ENCODE results near the gene RELN.

Gene RELN

DNA sequence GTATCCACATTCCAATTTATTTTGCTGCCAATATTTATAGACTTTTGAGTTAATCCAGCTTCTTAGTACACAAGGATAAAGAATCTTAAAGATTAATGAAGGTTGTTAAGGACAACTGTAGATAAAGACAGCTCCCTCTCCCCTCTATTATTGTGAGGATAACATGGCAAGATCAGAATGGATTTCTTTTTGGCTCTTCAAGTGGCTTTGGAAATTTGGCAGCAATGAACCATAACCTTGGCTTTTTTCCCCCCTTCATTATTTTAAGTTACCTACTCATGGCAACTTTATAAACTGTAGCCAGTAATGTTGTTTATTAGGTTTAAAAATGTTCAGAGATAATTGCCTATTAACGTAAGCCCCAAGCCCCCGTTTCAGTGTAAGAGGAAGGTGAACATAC, 412.4 kb downstream of the RELN start (continued):
- TF ChIP-seq ZNF366 (tag by site-specific recombination; conservative IDR thresholded peaks at IDR 0.05) (no peak), ZNF423 (tag by site-specific recombination; IDR thresholded peaks at IDR 0.05) (no peak), ZBTB7A (tag by site-specific recombination; IDR thresholded peaks at IDR 0.05; ENCODE audit: low read depth) (no peak), ZSCAN16 (tag by site-specific recombination; IDR thresholded peaks at IDR 0.05) (no peak)

- H3K4me1 ChIP-seq (ENCODE audit: control insufficient read depth, insufficient read depth, low read length): no peaks in the 10 kb centered on the region
Measured at GRCh38 chr7:103576641-103577040, 412.8 kb downstream of the RELN start.

More at GRCh38 chr7:103576641-103577040, 412.8 kb downstream of the RELN start:
- no peak for TF ChIP-seq PBX3 (CRISPR knock-in tag; IDR thresholded peaks at IDR 0.05)
- no peak for TF ChIP-seq ZNF621 (tag by site-specific recombination; IDR thresholded peaks at IDR 0.05)
- no peak for TF ChIP-seq ZNF514 (tag by site-specific recombination; IDR thresholded peaks at IDR 0.05)
- TF ChIP-seq, protein P1, sequence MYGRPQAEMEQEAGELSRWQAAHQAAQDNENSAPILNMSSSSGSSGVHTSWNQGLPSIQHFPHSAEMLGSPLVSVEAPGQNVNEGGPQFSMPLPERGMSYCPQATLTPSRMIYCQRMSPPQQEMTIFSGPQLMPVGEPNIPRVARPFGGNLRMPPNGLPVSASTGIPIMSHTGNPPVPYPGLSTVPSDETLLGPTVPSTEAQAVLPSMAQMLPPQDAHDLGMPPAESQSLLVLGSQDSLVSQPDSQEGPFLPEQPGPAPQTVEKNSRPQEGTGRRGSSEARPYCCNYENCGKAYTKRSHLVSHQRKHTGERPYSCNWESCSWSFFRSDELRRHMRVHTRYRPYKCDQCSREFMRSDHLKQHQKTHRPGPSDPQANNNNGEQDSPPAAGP (tag by site-specific recombination; IDR thresholded peaks at IDR 0.05): no peak
- TF ChIP-seq ZNF398 (tag by site-specific recombination; IDR thresholded peaks at IDR 0.05): no peak
- no peak for TF ChIP-seq ZNF37A (tag by site-specific recombination; IDR thresholded peaks at IDR 0.05)
- no peak for TF ChIP-seq ZNF274 (IDR thresholded peaks at IDR 0.05; ENCODE audit: low read length)
- no peak for TF ChIP-seq ZNF274 (tag by site-specific recombination; IDR thresholded peaks at IDR 0.05; ENCODE audit: borderline replicate concordance)
- TF ChIP-seq GLI2 (tag by site-specific recombination; IDR thresholded peaks at IDR 0.05; ENCODE audit: borderline replicate concordance, low read depth): no peak
- no peak for TF ChIP-seq SCRT2 (tag by site-specific recombination; IDR thresholded peaks at IDR 0.05)
- no peak for TF ChIP-seq ZNF311 (tag by site-specific recombination; IDR thresholded peaks at IDR 0.05; ENCODE audit: borderline replicate concordance)
- no peak for TF ChIP-seq TRIM28 (IDR thresholded peaks at IDR 0.05; ENCODE audit: borderline replicate concordance, low read length)
- no peak for TF ChIP-seq REPIN1 (tag by site-specific recombination; IDR thresholded peaks at IDR 0.05; ENCODE audit: low read depth)
- TF ChIP-seq ZNF785 (tag by site-specific recombination; IDR thresholded peaks at IDR 0.05): no peak
- no peak for TF ChIP-seq TCF7L2 (IDR thresholded peaks at IDR 0.05; ENCODE audit: borderline replicate concordance, low read depth, low read length)
- no peak for TF ChIP-seq TSHZ1 (tag by site-specific recombination; IDR thresholded peaks at IDR 0.05; ENCODE audit: borderline replicate concordance)
- no peak for TF ChIP-seq ZBTB17 (tag by site-specific recombination; IDR thresholded peaks at IDR 0.05)
- CTCF ChIA-PET: no interaction called here
- Histone ChIP-seq H3K4me3 (ENCODE audit: low read depth, low read length) (no peak overlapping the region), H3K9me3 (ENCODE audit: control insufficient read depth, insufficient read depth, low read depth, low read length) (no peaks in the 10 kb centered on the region), H3K27ac (ENCODE audit: extremely low read depth, low read depth, low read length) (no peak overlapping the region), H3K36me3 (ENCODE audit: control insufficient read depth in 2 of 2, insufficient read depth in 1 of 2, low read length in 2 of 2) (no peaks in the 10 kb centered on the region)
- POLR2A ChIA-PET: no interaction called here

Measured in HEK293 (cell line).